ENCODE measurements around the gene NRF1.

The NRF1 gene

GRCh38 chr7:129686063-129686462, 74.5 kb downstream of the NRF1 start:
- H3K27ac ChIP-seq (ENCODE audit: low read depth, low read length, poor library complexity, severe bottlenecking) = no peak overlapping the region
- no peaks in the 10 kb centered on the region for H3K27me3 ChIP-seq (ENCODE audit: insufficient read depth, low read length)
- TF ChIP-seq EZH2 (IDR thresholded peaks at IDR 0.05; ENCODE audit: borderline replicate concordance, low read length) (no peak), CTCF (IDR thresholded peaks at IDR 0.05; ENCODE audit: low read length) (no peak)
- H4K20me1 ChIP-seq (ENCODE audit: insufficient read depth, low read length) = no peaks in the 10 kb centered on the region
- peaks cover 12% of the 10 kb centered on the region; the same call in 1 of the 2 replicates for H3K36me3 ChIP-seq (ENCODE audit: insufficient read depth, low read length)
- H3K9ac ChIP-seq (ENCODE audit: low read length) = no peak overlapping the region
- no peak overlapping the region for H3K4me2 ChIP-seq (ENCODE audit: low read length)
- H3F3A ChIP-seq (ENCODE audit: insufficient read depth, low read length) = no peaks in the 10 kb centered on the region
- no peaks in the 10 kb centered on the region for H3K79me2 ChIP-seq (ENCODE audit: insufficient read depth, low read length)
- no peaks in the 10 kb centered on the region for H3K9me3 ChIP-seq (ENCODE audit: low read length)
- H3K4me1 ChIP-seq (ENCODE audit: insufficient read depth, low read length, severe bottlenecking) = no peaks in the 10 kb centered on the region
- no peaks in the 10 kb centered on the region for H3K9me2 ChIP-seq (ENCODE audit: low read depth, low read length)
- H2AFZ ChIP-seq (ENCODE audit: low read length) = no peak overlapping the region
- H3K4me3 ChIP-seq (ENCODE audit: low read depth, low read length, poor library complexity, severe bottlenecking) = no peak overlapping the region

- Histone ChIP-seq H3K9me2 (ENCODE audit: low read depth, low read length) (no peaks in the 10 kb centered on the region), H3K9me3 (ENCODE audit: low read length) (no peaks in the 10 kb centered on the region), H3K27ac (ENCODE audit: low read depth, low read length, poor library complexity, severe bottlenecking) (no peak overlapping the region), H3K27me3 (ENCODE audit: insufficient read depth, low read length) (no peaks in the 10 kb centered on the region), H4K20me1 (ENCODE audit: insufficient read depth, low read length) (no peaks in the 10 kb centered on the region), H3K79me2 (ENCODE audit: insufficient read depth, low read length) (no peaks in the 10 kb centered on the region), H2AFZ (ENCODE audit: low read length) (no peak overlapping the region), H3K4me2 (ENCODE audit: low read length) (no peak overlapping the region), H3F3A (ENCODE audit: insufficient read depth, low read length) (no peaks in the 10 kb centered on the region), H3K4me3 (ENCODE audit: low read depth, low read length, poor library complexity, severe bottlenecking) (no peak overlapping the region), H3K36me3 (ENCODE audit: insufficient read depth, low read length) (peaks cover 26% of the 10 kb centered on the region; the same call in 1 of the 2 replicates), H3K9ac (ENCODE audit: low read length) (no peak overlapping the region), H3K4me1 (ENCODE audit: insufficient read depth, low read length, severe bottlenecking) (no peaks in the 10 kb centered on the region)
- TF ChIP-seq CTCF (IDR thresholded peaks at IDR 0.05; ENCODE audit: low read length) (no peak), EZH2 (IDR thresholded peaks at IDR 0.05; ENCODE audit: borderline replicate concordance, low read length) (no peak)
Measured at GRCh38 chr7:129688503-129689222, 77.1 kb downstream of the NRF1 start.

- Histone ChIP-seq H3K36me3 (ENCODE audit: insufficient read depth, low read length) (peaks cover 26% of the 10 kb centered on the region; the same call in 1 of the 2 replicates), H3K4me2 (ENCODE audit: low read length) (no peak overlapping the region), H2AFZ (ENCODE audit: low read length) (no peak overlapping the region), H3K9me2 (ENCODE audit: low read depth, low read length) (no peaks in the 10 kb centered on the region), H3F3A (ENCODE audit: insufficient read depth, low read length) (no peaks in the 10 kb centered on the region), H3K9ac (ENCODE audit: low read length) (no peak overlapping the region), H3K9me3 (ENCODE audit: low read length) (no peaks in the 10 kb centered on the region), H3K4me1 (ENCODE audit: insufficient read depth, low read length, severe bottlenecking) (no peaks in the 10 kb centered on the region), H3K27ac (ENCODE audit: low read depth, low read length, poor library complexity, severe bottlenecking) (no peak overlapping the region), H3K79me2 (ENCODE audit: insufficient read depth, low read length) (no peaks in the 10 kb centered on the region), H3K4me3 (ENCODE audit: low read depth, low read length, poor library complexity, severe bottlenecking) (no peak overlapping the region), H3K27me3 (ENCODE audit: insufficient read depth, low read length) (no peaks in the 10 kb centered on the region), H4K20me1 (ENCODE audit: insufficient read depth, low read length) (no peaks in the 10 kb centered on the region)
- TF ChIP-seq EZH2 (IDR thresholded peaks at IDR 0.05; ENCODE audit: borderline replicate concordance, low read length) (no peak), CTCF (IDR thresholded peaks at IDR 0.05; ENCODE audit: low read length) (no peak)
Measured at GRCh38 chr7:129689995-129690581, 78.6 kb downstream of the NRF1 start.
